GM21825 (cell line): ENCODE data around the gene PLCL1.

Source experiments
- ATAC-seq: cut with Tn5 transposase; IDR thresholded peaks from one replicate; pipeline ENCODE4 v1.9.1; 2021; ENCODE audit warnings: mild to moderate bottlenecking, moderate library complexity; ENCODE audit not compliant: unreplicated experiment

The PLCL1 gene

GRCh38 chr2:198044777-198045176 lies 240.4 kb downstream of the PLCL1 start:
- no peak for ATAC-seq

- ATAC-seq = no peak
Observed at GRCh38 chr2:198045227-198045626, 240.8 kb downstream of the PLCL1 start.

GRCh38 chr2:198052741-198053140 lies 248.3 kb downstream of the PLCL1 start:
- no peak for ATAC-seq

- ATAC-seq = no peak
Observed at GRCh38 chr2:198053148-198053547, 248.8 kb downstream of the PLCL1 start.

- no peak for ATAC-seq
Observed at GRCh38 chr2:198053776-198054175, 249.4 kb downstream of the PLCL1 start.

GRCh38 chr2:198054299-198054698 lies 249.9 kb downstream of the PLCL1 start:
- ATAC-seq = no peak

GRCh38 chr2:198055716-198056115 lies 251.3 kb downstream of the PLCL1 start:
- no peak for ATAC-seq

- ATAC-seq = no peak
Observed at GRCh38 chr2:198056836-198057235, 252.4 kb downstream of the PLCL1 start.

- ATAC-seq = no peak
Observed at GRCh38 chr2:198059800-198060199, 255.4 kb downstream of the PLCL1 start.

- no peak for ATAC-seq
Observed at GRCh38 chr2:198060277-198060676, 255.9 kb downstream of the PLCL1 start.

- no peak for ATAC-seq
Observed at GRCh38 chr2:198062826-198063225, 258.4 kb downstream of the PLCL1 start.

- no peak for ATAC-seq
Observed at GRCh38 chr2:198063242-198063641, 258.8 kb downstream of the PLCL1 start.

GRCh38 chr2:198065322-198065721 lies 260.9 kb downstream of the PLCL1 start:
- ATAC-seq = no peak

GRCh38 chr2:198066597-198066996 lies 262.2 kb downstream of the PLCL1 start:
- ATAC-seq = no peak

- no peak for ATAC-seq
Observed at GRCh38 chr2:198072655-198073054, 268.3 kb downstream of the PLCL1 start.

- no peak for ATAC-seq
Observed at GRCh38 chr2:198073253-198073652, 268.9 kb downstream of the PLCL1 start.

- ATAC-seq = no peak
Observed at GRCh38 chr2:198077477-198077876, 273.1 kb downstream of the PLCL1 start.

- no peak for ATAC-seq
Observed at GRCh38 chr2:198080879-198081765, 276.7 kb downstream of the PLCL1 start.

GRCh38 chr2:198084156-198084555 lies 279.8 kb downstream of the PLCL1 start:
- no peak for ATAC-seq

- ATAC-seq = no peak
Observed at GRCh38 chr2:198096002-198096401, 291.6 kb downstream of the PLCL1 start.

- no peak for ATAC-seq
Observed at GRCh38 chr2:198096965-198097364, 292.6 kb downstream of the PLCL1 start.

- ATAC-seq = no peak
Observed at GRCh38 chr2:198097630-198098029, 293.2 kb downstream of the PLCL1 start.

GRCh38 chr2:198098386-198098785 lies 294.0 kb downstream of the PLCL1 start:
- no peak for ATAC-seq
